Fibroblast of lung (primary cell): Measurements from ENCODE around the gene LRGUK. TPM values are rescaled to one million over a fixed set of nuclear protein-coding genes. Genes with fewer than 3 reads are reported as not detected.

ENCODE experiments used
- DNase-seq, 2 donors: peaks; one replicate each; pipeline versions ENCODE4 v3.0.0 to v3.0.0-alpha.2; 2010; ENCODE audit warnings: low read depth in 2 of 2
- H2AFZ ChIP-seq: 2 replicates; pipeline ENCODE4 v1.5.1; 2012; ENCODE audit warnings: low read length, control low read depth, inconsistent platforms
- H3K27ac ChIP-seq: 2 replicates; pipeline ENCODE4 v1.5.1; 2011; ENCODE audit warnings: low read length, control low read depth; ENCODE audit not compliant: insufficient read depth
- H3K27me3 ChIP-seq: 2 replicates; pipeline ENCODE4 v1.5.1; 2011; ENCODE audit warnings: mild to moderate bottlenecking, low read length; ENCODE audit not compliant: control insufficient read depth, insufficient read depth
- H3K36me3 ChIP-seq: 2 replicates; pipeline ENCODE4 v1.5.1; 2011; ENCODE audit warnings: low read length; ENCODE audit not compliant: control insufficient read depth, insufficient read depth
- H3K4me1 ChIP-seq: 2 replicates; pipeline ENCODE4 v1.5.1; 2011; ENCODE audit warnings: low read length; ENCODE audit not compliant: control insufficient read depth, insufficient read depth; ENCODE audit errors: extremely low read depth
- H3K4me2 ChIP-seq: 2 replicates; pipeline ENCODE4 v1.5.1; 2011; ENCODE audit warnings: low read length, control low read depth; ENCODE audit not compliant: insufficient read depth; ENCODE audit errors: extremely low read depth
- H3K4me3 ChIP-seq, 4 experiments: fragments of 200-600 bp in 1 of 4; sonication (generic) in 1 of 4; replicated peaks in 1 of 4; 2 replicates each; pipeline ENCODE4 v1.5.1; 2011 to 2016; ENCODE audit warnings: low read length in 4 of 4, low read depth in 3 of 4, mild to moderate bottlenecking in 3 of 4, control low read depth in 2 of 4, inconsistent platforms in 1 of 4, mixed read lengths in 1 of 4; ENCODE audit not compliant: insufficient read depth in 1 of 4; ENCODE audit errors: control extremely low read depth in 1 of 4
- H3K79me2 ChIP-seq: 2 replicates; pipeline ENCODE4 v1.5.1; 2012; ENCODE audit warnings: mild to moderate bottlenecking, low read length, inconsistent platforms; ENCODE audit not compliant: control insufficient read depth, insufficient read depth
- H3K9ac ChIP-seq: 2 replicates; pipeline ENCODE4 v1.5.1; 2011; ENCODE audit warnings: mild to moderate bottlenecking, low read length, control low read depth; ENCODE audit not compliant: insufficient read depth
- H3K9me3 ChIP-seq: 2 replicates; pipeline ENCODE4 v1.5.1; 2012; ENCODE audit warnings: low read depth, low read length; ENCODE audit not compliant: control insufficient read depth, insufficient read depth
- H4K20me1 ChIP-seq: 2 replicates; pipeline ENCODE4 v1.5.1; 2011; ENCODE audit warnings: low read length; ENCODE audit not compliant: control insufficient read depth, insufficient read depth; ENCODE audit errors: extremely low read depth
- EZH2 ChIP-seq: IDR thresholded peaks from 2 replicates; pipeline ENCODE4 v1.5.1; 2012; ENCODE audit warnings: low read length, control low read depth, mild to moderate bottlenecking; ENCODE audit errors: missing control alignments
- polyA plus RNA-seq, 2 donors: library from polyadenylated mRNA; depleted of rRNA in 1 of 2; stranded (reverse) in 1 of 2; unstranded in 1 of 2; fragments of >200 nt; gene quantifications; 2 replicates each; pipeline ENCODE4 v1.2.1, GENCODE V29; 2011 to 2012; ENCODE audit warnings: missing spikeins in 1 of 2
- total RNA-seq: library from RNA; depleted of rRNA; stranded (reverse); fragments of >200 nt; gene quantifications from 2 replicates; pipeline ENCODE4 v1.2.1, GENCODE V29; 2014
- TF ChIP-seq, protein P1 (sequence below), 2 donors: IDR thresholded peaks in 1 of 2; conservative IDR thresholded peaks in 1 of 2; 1 replicate in 1 of 2; 2 replicates in 1 of 2; pipeline ENCODE4 v1.5.1; 2011 to 2012; ENCODE audit warnings: low read length in 2 of 2, control low read depth in 1 of 2, inconsistent platforms in 1 of 2, low read depth in 1 of 2, mild to moderate bottlenecking in 1 of 2

LRGUK gene
- total and polyA plus RNA-seq, 2 donors (not counting 1 experiment from before 2014, with no cell fraction given), result 0.08 to 0.17 TPM

DNA sequence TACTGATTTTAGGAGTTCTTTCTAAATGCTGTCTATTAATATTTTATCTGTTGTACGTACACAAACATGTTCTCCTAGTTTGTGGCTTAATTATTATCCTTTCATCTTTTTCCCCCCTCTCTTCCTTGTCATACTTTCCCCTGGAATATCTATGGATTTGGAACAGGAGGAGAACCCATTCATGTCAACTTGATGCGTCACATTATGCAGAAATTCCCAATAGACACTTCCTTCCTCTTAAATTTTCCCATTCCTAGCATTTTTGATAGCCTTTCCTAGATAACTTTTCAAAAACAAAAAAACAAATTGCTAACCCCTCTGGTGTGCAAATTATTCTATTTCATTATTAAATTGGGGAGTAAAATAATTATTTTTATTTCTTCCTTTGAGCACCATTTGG is 153.4 kb downstream of the LRGUK start:
- Histone ChIP-seq H4K20me1 (no peaks in the 10 kb centered on the region), H3K4me3 (no peak overlapping the region), H3K9me3 (no peaks in the 10 kb centered on the region), H3K4me1 (no peaks in the 10 kb centered on the region), H2AFZ (no peak overlapping the region), H3K9ac (no peak overlapping the region), H3K36me3 (no peaks in the 10 kb centered on the region), H3K4me2 (no peak overlapping the region), H3K79me2 (no peaks in the 10 kb centered on the region), H3K27ac (no peak overlapping the region), H3K27me3 (no peaks in the 10 kb centered on the region)
- DNase-seq, result no peak
- TF ChIP-seq EZH2, result no peak
- TF ChIP-seq, protein P1, sequence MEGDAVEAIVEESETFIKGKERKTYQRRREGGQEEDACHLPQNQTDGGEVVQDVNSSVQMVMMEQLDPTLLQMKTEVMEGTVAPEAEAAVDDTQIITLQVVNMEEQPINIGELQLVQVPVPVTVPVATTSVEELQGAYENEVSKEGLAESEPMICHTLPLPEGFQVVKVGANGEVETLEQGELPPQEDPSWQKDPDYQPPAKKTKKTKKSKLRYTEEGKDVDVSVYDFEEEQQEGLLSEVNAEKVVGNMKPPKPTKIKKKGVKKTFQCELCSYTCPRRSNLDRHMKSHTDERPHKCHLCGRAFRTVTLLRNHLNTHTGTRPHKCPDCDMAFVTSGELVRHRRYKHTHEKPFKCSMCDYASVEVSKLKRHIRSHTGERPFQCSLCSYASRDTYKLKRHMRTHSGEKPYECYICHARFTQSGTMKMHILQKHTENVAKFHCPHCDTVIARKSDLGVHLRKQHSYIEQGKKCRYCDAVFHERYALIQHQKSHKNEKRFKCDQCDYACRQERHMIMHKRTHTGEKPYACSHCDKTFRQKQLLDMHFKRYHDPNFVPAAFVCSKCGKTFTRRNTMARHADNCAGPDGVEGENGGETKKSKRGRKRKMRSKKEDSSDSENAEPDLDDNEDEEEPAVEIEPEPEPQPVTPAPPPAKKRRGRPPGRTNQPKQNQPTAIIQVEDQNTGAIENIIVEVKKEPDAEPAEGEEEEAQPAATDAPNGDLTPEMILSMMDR (conservative IDR thresholded peaks at IDR 0.05 in 1 of 2, IDR thresholded peaks at IDR 0.05 in 1 of 2; ENCODE audit: low read depth in 1 of 2, low read length in 2 of 2), result no peak

- H3K27ac ChIP-seq, result no peak overlapping the region
- H3K27me3 ChIP-seq, result no peaks in the 10 kb centered on the region
- H3K9ac ChIP-seq, result no peak overlapping the region
- no peak for TF ChIP-seq EZH2
- TF ChIP-seq, protein P1 (conservative IDR thresholded peaks at IDR 0.05 in 1 of 2, IDR thresholded peaks at IDR 0.05 in 1 of 2; ENCODE audit: low read depth in 1 of 2, low read length in 2 of 2), result no peak
- no peaks in the 10 kb centered on the region for H3K9me3 ChIP-seq
- no peak overlapping the region for H3K4me2 ChIP-seq
- H2AFZ ChIP-seq, result no peak overlapping the region
- no peak for DNase-seq
- H3K79me2 ChIP-seq, result no peaks in the 10 kb centered on the region
- H3K36me3 ChIP-seq, result no peaks in the 10 kb centered on the region
- no peaks in the 10 kb centered on the region for H3K4me1 ChIP-seq
- no peak overlapping the region for H3K4me3 ChIP-seq
- H4K20me1 ChIP-seq, result no peaks in the 10 kb centered on the region
Observed at GRCh38 chr7:134284011-134284410, 156.9 kb downstream of the LRGUK start.

- TF ChIP-seq, protein P1 (conservative IDR thresholded peaks at IDR 0.05 in 1 of 2, IDR thresholded peaks at IDR 0.05 in 1 of 2; ENCODE audit: low read depth in 1 of 2, low read length in 2 of 2), result no peak
- no peak for TF ChIP-seq EZH2
- H3K27ac ChIP-seq, result no peak overlapping the region
- no peak overlapping the region for H2AFZ ChIP-seq
- no peaks in the 10 kb centered on the region for H3K36me3 ChIP-seq
- H3K9me3 ChIP-seq, result no peaks in the 10 kb centered on the region
- no peak overlapping the region for H3K9ac ChIP-seq
- H3K4me2 ChIP-seq, result no peak overlapping the region
- DNase-seq, result no peak
- H4K20me1 ChIP-seq, result no peaks in the 10 kb centered on the region
- no peak overlapping the region for H3K4me3 ChIP-seq
- H3K4me1 ChIP-seq, result no peaks in the 10 kb centered on the region
- H3K27me3 ChIP-seq, result no peaks in the 10 kb centered on the region
- no peaks in the 10 kb centered on the region for H3K79me2 ChIP-seq
Observed at GRCh38 chr7:134284952-134285351, 157.8 kb downstream of the LRGUK start.
